ENCODE measurements around the gene TTI1. TPM values are rescaled to one million over a fixed set of nuclear protein-coding genes. Genes with fewer than 3 reads are reported as not detected.

TTI1 gene
- polyA plus RNA-seq, 3 donors from 2014 or later = 8.8 to 17.7 (median 15.4) TPM

- Mint-ChIP-seq H3K27ac (peak overlapping the region in 1 of 6 donors; percentile 35), H3K9me3 (no peaks in the 10 kb centered on the region), H3K4me1 (peaks cover 24 to 27% of the 10 kb centered on the region in 2 donors), H3K4me3 (no peak overlapping the region), H3K27me3 (ENCODE audit: low read depth in 3 of 3) (peaks cover 2 to 9% (median 5%) of the 10 kb centered on the region in 3 donors), H3K36me3 (peaks cover 29 to 38% (median 35%) of the 10 kb centered on the region in 3 donors)
- DNase-seq = no peak
These were observed 47.0 kb downstream of the TTI1 start for GRCh38 chr20:37986044-37986858.

- Mint-ChIP-seq H3K4me1 (peaks cover 4 to 6% of the 10 kb centered on the region in 2 donors), H3K4me3 (no peak overlapping the region), H3K27me3 (ENCODE audit: low read depth in 3 of 3) (peaks cover 0 to 3% (median 0%) of the 10 kb centered on the region in 3 donors), H3K9me3 (no peaks in the 10 kb centered on the region), H3K27ac (peak overlapping the region in 4 of 6 donors; percentile 2 to 73 (median 18)), H3K36me3 (peaks cover 29 to 43% (median 41%) of the 10 kb centered on the region in 3 donors)
- no peak for DNase-seq
These were observed 49.1 kb downstream of the TTI1 start for GRCh38 chr20:37984018-37984785.

DNA sequence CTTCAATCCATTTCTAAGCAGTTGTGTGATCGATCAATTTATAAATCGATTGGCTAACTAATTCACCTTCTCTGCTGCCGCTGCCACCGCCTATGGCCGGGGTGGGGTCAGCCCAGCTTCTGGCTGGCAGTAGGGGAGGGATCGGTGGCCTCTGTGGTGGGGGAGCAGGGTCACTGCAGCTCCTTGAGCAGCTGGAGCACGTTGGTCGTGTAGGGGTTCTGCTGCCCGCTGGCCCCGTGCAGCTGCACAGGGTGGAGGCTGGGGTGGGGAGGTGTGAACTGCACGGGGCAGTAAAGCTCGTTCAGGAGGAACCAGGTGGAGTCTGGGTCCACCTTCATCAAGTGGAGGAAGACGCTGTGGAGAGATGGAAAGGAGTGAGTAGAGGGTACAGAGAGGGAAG lies 50.0 kb downstream of the TTI1 start:
- peaks cover 22 to 43% (median 33%) of the 10 kb centered on the region in 3 donors for H3K36me3 Mint-ChIP-seq
- peaks cover 0 to 3% (median 2%) of the 10 kb centered on the region in 3 donors for H3K27me3 Mint-ChIP-seq (ENCODE audit: low read depth in 3 of 3)
- peak overlapping the region in 1 of 6 donors; percentile 12 for H3K27ac Mint-ChIP-seq

DNA sequence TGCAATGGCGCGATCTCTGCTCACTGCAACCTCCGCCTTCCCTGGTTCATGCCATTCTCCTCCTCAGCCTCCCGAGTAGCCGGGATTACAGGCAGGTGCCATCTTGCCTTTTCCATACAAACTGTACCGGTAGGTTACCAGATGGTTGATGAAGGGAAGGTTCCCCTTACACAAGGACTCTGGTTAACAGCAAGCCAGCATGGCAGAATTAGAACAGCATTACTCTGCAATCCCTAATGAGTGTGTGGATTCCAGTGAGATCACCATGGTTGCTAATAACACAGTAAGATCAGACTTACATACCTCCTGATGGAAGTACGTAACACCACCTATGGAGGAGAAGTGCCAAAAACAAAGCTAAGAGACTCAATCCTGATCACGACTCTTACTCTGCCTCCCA lies 51.7 kb downstream of the TTI1 start:
- DNase-seq = no peak
- Mint-ChIP-seq H3K27me3 (ENCODE audit: low read depth in 3 of 3) (peaks cover 1 to 5% (median 2%) of the 10 kb centered on the region in 3 donors), H3K27ac (no peak overlapping the region), H3K4me1 (peaks cover 5 to 6% of the 10 kb centered on the region in 2 donors), H3K9me3 (no peaks in the 10 kb centered on the region), H3K36me3 (peaks cover 22 to 31% (median 28%) of the 10 kb centered on the region in 3 donors), H3K4me3 (no peak overlapping the region)

More for the DNA sequence above, 50.0 kb downstream of the TTI1 start:
- Mint-ChIP-seq H3K4me1 (no peaks in the 10 kb centered on the region), H3K4me3 (no peak overlapping the region), H3K9me3 (no peaks in the 10 kb centered on the region)
- DNase-seq = no peak

DNA sequence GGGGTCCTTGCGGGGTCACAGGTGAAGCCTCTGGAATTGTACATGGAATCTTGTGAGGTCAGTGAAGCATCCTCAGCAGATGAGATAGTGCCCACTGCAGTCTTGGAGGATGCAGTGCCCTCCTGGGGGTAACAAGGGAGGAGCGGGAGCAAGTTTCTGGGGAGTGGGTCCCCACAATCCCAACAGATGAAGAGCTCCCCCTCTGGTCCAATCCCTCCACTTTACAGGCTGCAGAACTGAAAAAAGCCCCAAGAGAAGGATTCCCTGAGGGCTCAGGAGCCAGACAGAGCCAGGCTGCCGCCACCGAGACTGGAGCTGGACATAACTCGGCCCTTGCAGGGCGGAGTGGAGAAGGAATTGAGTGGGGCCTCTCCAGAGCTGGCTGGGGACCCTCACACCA lies 52.4 kb downstream of the TTI1 start:
- Mint-ChIP-seq H3K4me1 (peaks cover 6 to 7% of the 10 kb centered on the region in 2 donors), H3K27ac (no peak overlapping the region), H3K4me3 (no peak overlapping the region), H3K9me3 (no peaks in the 10 kb centered on the region), H3K36me3 (peaks cover 22 to 33% (median 32%) of the 10 kb centered on the region in 3 donors), H3K27me3 (ENCODE audit: low read depth in 3 of 3) (peaks cover 1 to 5% (median 2%) of the 10 kb centered on the region in 3 donors)
- DNase-seq = no peak

GRCh38 chr20:37980383-37980782 lies 52.9 kb downstream of the TTI1 start:
- Mint-ChIP-seq H3K27me3 (ENCODE audit: low read depth in 3 of 3) (peaks cover 1 to 5% (median 2%) of the 10 kb centered on the region in 3 donors), H3K4me3 (no peak overlapping the region), H3K27ac (no peak overlapping the region), H3K9me3 (no peaks in the 10 kb centered on the region), H3K4me1 (peaks cover 6 to 7% of the 10 kb centered on the region in 2 donors), H3K36me3 (peaks cover 22 to 34% (median 33%) of the 10 kb centered on the region in 3 donors)
- DNase-seq = no peak

GRCh38 chr20:37979021-37979985 lies 54.0 kb downstream of the TTI1 start:
- no peak for DNase-seq
- H3K4me3 Mint-ChIP-seq = no peak overlapping the region
- peaks cover 15 to 34% (median 27%) of the 10 kb centered on the region in 3 donors for H3K36me3 Mint-ChIP-seq
- peaks cover 1 to 5% (median 2%) of the 10 kb centered on the region in 3 donors for H3K27me3 Mint-ChIP-seq (ENCODE audit: low read depth in 3 of 3)
- no peaks in the 10 kb centered on the region for H3K9me3 Mint-ChIP-seq
- peaks cover 6 to 7% of the 10 kb centered on the region in 2 donors for H3K4me1 Mint-ChIP-seq
- no peak overlapping the region for H3K27ac Mint-ChIP-seq

- H3K27ac Mint-ChIP-seq = peak overlapping the region in 2 of 6 donors; percentile 12 to 15
These were observed 55.5 kb downstream of the TTI1 start for GRCh38 chr20:37977786-37978185.

DNA sequence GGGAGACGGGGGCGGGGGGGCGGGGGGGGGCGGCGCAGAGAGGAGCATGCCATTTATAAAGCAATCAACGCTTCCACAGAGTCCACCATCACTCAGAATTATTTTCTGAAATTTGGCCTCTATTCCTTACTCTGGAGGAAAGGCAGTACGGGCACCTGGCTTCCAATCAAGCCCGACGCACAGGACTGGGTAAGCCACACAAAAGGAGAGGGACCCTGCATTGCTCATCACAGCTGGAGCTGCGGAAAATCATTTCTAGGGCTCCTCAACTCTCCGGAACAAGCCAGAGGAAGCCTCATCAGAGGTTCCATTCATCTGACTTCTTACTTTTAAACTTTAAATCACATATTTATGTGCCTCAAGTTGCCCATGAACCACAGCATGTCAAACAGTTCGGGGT lies 55.9 kb downstream of the TTI1 start:
- H3K4me3 Mint-ChIP-seq = no peak overlapping the region
- H3K36me3 Mint-ChIP-seq = peaks cover 7 to 27% (median 21%) of the 10 kb centered on the region in 3 donors
- peak overlapping the region in 1 of 6 donors; percentile 12 for H3K27ac Mint-ChIP-seq

More at GRCh38 chr20:37977786-37978185, 55.5 kb downstream of the TTI1 start:
- peaks cover 12 to 31% (median 26%) of the 10 kb centered on the region in 3 donors for H3K36me3 Mint-ChIP-seq
- no peak overlapping the region for H3K4me3 Mint-ChIP-seq
- no peaks in the 10 kb centered on the region for H3K9me3 Mint-ChIP-seq
- DNase-seq = no peak
- H3K27me3 Mint-ChIP-seq (ENCODE audit: low read depth in 3 of 3) = peaks cover 1 to 5% (median 2%) of the 10 kb centered on the region in 3 donors
- peaks cover 6 to 7% of the 10 kb centered on the region in 2 donors for H3K4me1 Mint-ChIP-seq

DNA sequence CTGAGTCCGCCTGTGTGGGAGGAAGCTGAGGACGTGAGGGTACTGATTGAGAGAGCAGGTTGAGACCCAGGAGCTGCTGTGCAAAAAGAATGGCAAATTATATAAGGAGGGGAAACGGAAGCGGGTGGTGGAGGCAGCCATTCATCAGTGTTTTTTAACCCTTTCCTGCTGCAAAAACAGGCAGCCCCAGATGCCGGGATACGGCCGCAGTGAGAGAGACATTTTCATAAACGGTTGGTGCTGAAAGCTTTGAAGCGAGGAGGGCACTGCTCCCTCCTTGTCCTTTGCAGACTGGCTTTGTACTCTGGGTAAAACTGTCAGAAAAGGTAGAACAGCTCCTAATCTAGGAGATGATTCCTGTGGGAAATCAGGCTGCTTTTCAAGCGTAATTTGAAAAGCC lies 56.4 kb downstream of the TTI1 start:
- H3K27ac Mint-ChIP-seq = peak overlapping the region in 1 of 6 donors; percentile 36
- peaks cover 6 to 25% (median 22%) of the 10 kb centered on the region in 3 donors for H3K36me3 Mint-ChIP-seq
- no peaks in the 10 kb centered on the region for H3K9me3 Mint-ChIP-seq
- no peak overlapping the region for H3K4me3 Mint-ChIP-seq
- no peak for DNase-seq
- peaks cover 6 to 7% of the 10 kb centered on the region in 2 donors for H3K4me1 Mint-ChIP-seq
- peaks cover 1 to 4% (median 3%) of the 10 kb centered on the region in 3 donors for H3K27me3 Mint-ChIP-seq (ENCODE audit: low read depth in 3 of 3)

More for the DNA sequence above, 55.9 kb downstream of the TTI1 start:
- no peak for DNase-seq
- Mint-ChIP-seq H3K9me3 (no peaks in the 10 kb centered on the region), H3K4me1 (peaks cover 6 to 7% of the 10 kb centered on the region in 2 donors), H3K27me3 (ENCODE audit: low read depth in 3 of 3) (peaks cover 1 to 3% (median 2%) of the 10 kb centered on the region in 3 donors)

GRCh38 chr20:37973059-37973910 lies 60.0 kb downstream of the TTI1 start:
- Mint-ChIP-seq H3K4me1 (peaks cover 6 to 7% of the 10 kb centered on the region in 2 donors), H3K27ac (no peak overlapping the region), H3K27me3 (ENCODE audit: low read depth in 3 of 3) (peaks cover 1 to 5% (median 3%) of the 10 kb centered on the region in 3 donors), H3K9me3 (peaks cover 0 to 7% (median 5%) of the 10 kb centered on the region in 6 donors), H3K4me3 (no peak overlapping the region), H3K36me3 (peaks cover 8 to 27% (median 20%) of the 10 kb centered on the region in 3 donors)
- no peak for DNase-seq

All from immature natural killer cell (primary cell).